Uterus (tissue), 4 donors: ENCODE measurements around the gene MAP2. TPM values are rescaled to one million over a fixed set of nuclear protein-coding genes. Genes with fewer than 3 reads are reported as not detected.

ENCODE experiments used
- DNase-seq, 2 donors: peaks; one replicate each; pipeline ENCODE4 v3.0.0-alpha.2; 2019 to 2020
- H3K27ac ChIP-seq, 2 donors: fragments of 200-600 bp; sonication (generic); 1 replicate in 1 of 2; 2 replicates in 1 of 2; pipeline ENCODE4 v1.5.1; 2016 to 2018
- H3K27me3 ChIP-seq, 2 donors: fragments of 200-600 bp; sonication (generic); one replicate each; pipeline ENCODE4 v1.5.1; 2018 to 2019; ENCODE audit warnings: control low read depth in 1 of 2
- H3K36me3 ChIP-seq, 2 donors: fragments of 200-600 bp; sonication (generic); one replicate each; pipeline ENCODE4 v1.5.1; 2019; ENCODE audit warnings: control low read depth in 1 of 2
- H3K4me1 ChIP-seq, 2 donors: fragments of 200-600 bp; sonication (generic); one replicate each; pipeline ENCODE4 v1.5.1; 2018 to 2019; ENCODE audit warnings: control low read depth in 1 of 2
- H3K4me3 ChIP-seq, 2 donors: fragments of 200-600 bp; sonication (generic); 1 replicate in 1 of 2; 2 replicates in 1 of 2; pipeline ENCODE4 v1.5.1; 2018 to 2019; ENCODE audit warnings: mild to moderate bottlenecking in 1 of 2
- H3K9me3 ChIP-seq, 2 donors: fragments of 200-600 bp; sonication (generic); one replicate each; pipeline ENCODE4 v1.5.1; 2019; ENCODE audit warnings: control low read depth in 1 of 2
- POLR2A ChIP-seq, 2 donors: fragments of 450-650 bp; IDR thresholded peaks; one replicate each; pipeline ENCODE4 v1.6.1; 2016; ENCODE audit warnings: antibody characterized with exemption in 2 of 2, mild to moderate bottlenecking in 1 of 2, moderate library complexity in 1 of 2
- intact Hi-C: fragments of 100-400 bp; cut with DNase I; formaldehyde crosslinking; loops from one replicate; pipeline ENCODE4 v1.15.1; 2023; ENCODE audit warnings: low total_unique reads
- total RNA-seq, 4 donors: library from RNA; depleted of rRNA in 3 of 4; stranded (reverse); fragments of >200 nt in 3 of 4; gene quantifications; one replicate each; pipeline versions ENCODE4 v1.1.0 to v1.2.4, GENCODE V29; 2014 to 2023
- TF ChIP-seq, protein P1 (sequence below), 4 experiments: fragments of 200-600 bp in 2 of 4; fragments of 450-650 bp in 2 of 4; sonication (generic) in 2 of 4; IDR thresholded peaks; one replicate each; pipeline ENCODE4 v1.5.1; 2016 to 2019; ENCODE audit warnings: antibody characterized with exemption in 4 of 4, mild to moderate bottlenecking in 2 of 4, moderate library complexity in 1 of 4
- donor health status: DM: yes; HTN: yes; CAD: no.

Gene MAP2
- total RNA-seq, 4 donors from 2014 or later = 4.7 to 18.7 (median 7.6) TPM

DNA sequence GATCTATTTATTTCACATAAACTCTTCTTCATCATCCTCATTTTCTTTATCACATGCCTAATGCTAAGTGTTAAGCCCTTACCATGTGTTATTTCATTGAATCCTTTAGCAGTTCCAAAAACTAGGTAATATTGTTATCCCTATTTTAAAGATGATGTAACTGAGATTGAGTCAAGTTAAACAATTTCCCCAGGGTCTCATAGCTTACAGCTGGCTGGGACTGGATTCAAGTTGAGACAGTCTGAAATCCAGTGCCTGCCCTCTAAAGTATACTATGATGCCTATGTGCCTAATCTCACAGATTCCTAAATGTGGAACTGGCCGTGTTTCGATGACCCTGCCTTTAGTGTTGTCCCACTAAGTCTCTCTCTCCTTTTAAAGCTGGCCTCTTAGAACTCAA is 108.5 kb downstream of the MAP2 start:
- Histone ChIP-seq H3K9me3 (no peaks in the 10 kb centered on the region), H3K36me3 (no peaks in the 10 kb centered on the region), H3K4me1 (no peaks in the 10 kb centered on the region), H3K4me3 (no peak overlapping the region), H3K27ac (no peak overlapping the region), H3K27me3 (no peaks in the 10 kb centered on the region)
- intact Hi-C loops = no loop called here
- TF ChIP-seq POLR2A (IDR thresholded peaks at IDR 0.05) = no peak
- TF ChIP-seq, protein P1, sequence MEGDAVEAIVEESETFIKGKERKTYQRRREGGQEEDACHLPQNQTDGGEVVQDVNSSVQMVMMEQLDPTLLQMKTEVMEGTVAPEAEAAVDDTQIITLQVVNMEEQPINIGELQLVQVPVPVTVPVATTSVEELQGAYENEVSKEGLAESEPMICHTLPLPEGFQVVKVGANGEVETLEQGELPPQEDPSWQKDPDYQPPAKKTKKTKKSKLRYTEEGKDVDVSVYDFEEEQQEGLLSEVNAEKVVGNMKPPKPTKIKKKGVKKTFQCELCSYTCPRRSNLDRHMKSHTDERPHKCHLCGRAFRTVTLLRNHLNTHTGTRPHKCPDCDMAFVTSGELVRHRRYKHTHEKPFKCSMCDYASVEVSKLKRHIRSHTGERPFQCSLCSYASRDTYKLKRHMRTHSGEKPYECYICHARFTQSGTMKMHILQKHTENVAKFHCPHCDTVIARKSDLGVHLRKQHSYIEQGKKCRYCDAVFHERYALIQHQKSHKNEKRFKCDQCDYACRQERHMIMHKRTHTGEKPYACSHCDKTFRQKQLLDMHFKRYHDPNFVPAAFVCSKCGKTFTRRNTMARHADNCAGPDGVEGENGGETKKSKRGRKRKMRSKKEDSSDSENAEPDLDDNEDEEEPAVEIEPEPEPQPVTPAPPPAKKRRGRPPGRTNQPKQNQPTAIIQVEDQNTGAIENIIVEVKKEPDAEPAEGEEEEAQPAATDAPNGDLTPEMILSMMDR (IDR thresholded peaks at IDR 0.05) = no peak
- no peak for DNase-seq

DNA sequence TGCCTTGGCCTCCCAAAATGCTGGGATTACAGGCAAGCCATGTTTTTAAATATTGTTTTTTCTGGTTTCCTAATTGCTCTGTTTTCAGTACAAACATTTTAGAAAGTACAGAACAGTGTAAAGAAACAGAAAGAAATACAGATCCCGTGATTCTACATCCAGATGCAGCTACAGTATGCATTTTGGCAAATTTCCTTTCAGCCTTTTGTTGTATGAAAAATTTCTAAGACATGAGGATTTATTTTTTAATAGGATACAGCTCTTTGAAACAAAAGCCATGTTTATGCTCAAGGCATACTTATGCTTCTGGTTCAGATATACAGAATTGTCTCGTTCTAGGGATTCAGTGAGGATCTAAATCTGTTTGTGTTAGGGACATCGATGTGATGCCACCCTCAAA is 109.5 kb downstream of the MAP2 start:
- Histone ChIP-seq H3K4me1 (no peaks in the 10 kb centered on the region), H3K4me3 (no peak overlapping the region), H3K27me3 (no peaks in the 10 kb centered on the region), H3K9me3 (no peaks in the 10 kb centered on the region), H3K27ac (no peak overlapping the region), H3K36me3 (no peaks in the 10 kb centered on the region)
- TF ChIP-seq, protein P1 (IDR thresholded peaks at IDR 0.05) = no peak
- no peak for DNase-seq
- intact Hi-C loops = no loop called here

DNA sequence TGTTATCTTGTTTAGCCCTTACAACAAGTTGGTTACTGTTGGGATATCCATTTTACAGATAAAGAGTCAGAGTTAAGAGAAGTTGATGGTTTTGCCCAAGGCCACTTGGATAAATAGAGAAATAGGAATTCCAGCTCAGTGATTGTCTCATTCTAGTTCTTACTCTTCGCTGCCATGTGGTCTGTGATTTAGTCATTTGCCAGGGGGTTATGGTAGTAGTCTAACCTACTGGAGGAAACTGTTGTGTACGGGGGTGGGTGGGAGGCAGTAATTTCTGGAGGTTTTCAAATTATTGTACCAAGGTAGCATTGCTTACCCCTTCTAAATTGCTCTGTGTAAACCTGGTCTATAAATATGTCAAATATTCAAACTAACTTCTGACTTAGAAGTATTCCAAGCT is 110.4 kb downstream of the MAP2 start:
- H3K27me3 ChIP-seq = no peaks in the 10 kb centered on the region
- H3K36me3 ChIP-seq = no peaks in the 10 kb centered on the region
- H3K27ac ChIP-seq = no peak overlapping the region
- no peak for TF ChIP-seq POLR2A (IDR thresholded peaks at IDR 0.05)
- TF ChIP-seq, protein P1 (IDR thresholded peaks at IDR 0.05) = no peak
- no peaks in the 10 kb centered on the region for H3K9me3 ChIP-seq
- DNase-seq = no peak
- no peak overlapping the region for H3K4me3 ChIP-seq
- intact Hi-C loops = no loop called here
- no peaks in the 10 kb centered on the region for H3K4me1 ChIP-seq

DNA sequence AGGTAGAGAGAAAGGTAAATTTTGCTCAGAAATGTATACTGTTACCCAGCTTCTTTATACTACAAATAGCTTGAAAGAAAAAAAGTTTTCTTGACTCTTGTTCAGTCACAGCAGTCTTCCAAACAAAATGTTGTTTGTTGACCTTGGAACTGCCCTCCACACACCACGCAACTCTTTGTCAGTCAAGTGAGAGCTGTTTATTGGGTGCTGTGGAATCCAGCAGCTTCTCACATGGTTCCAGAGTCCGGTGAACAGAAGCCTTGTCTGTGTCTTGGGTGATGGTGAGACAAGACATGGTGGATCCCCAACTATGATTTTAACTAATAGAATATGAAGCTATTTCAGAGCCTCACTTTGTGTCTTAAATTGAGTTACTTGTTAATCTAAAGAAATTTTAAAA is 112.5 kb downstream of the MAP2 start:
- Histone ChIP-seq H3K4me1 (no peaks in the 10 kb centered on the region), H3K27me3 (no peaks in the 10 kb centered on the region), H3K36me3 (no peaks in the 10 kb centered on the region), H3K9me3 (no peaks in the 10 kb centered on the region), H3K4me3 (no peak overlapping the region), H3K27ac (no peak overlapping the region)
- DNase-seq = no peak
- TF ChIP-seq, protein P1 (IDR thresholded peaks at IDR 0.05) = no peak
- intact Hi-C loops = no loop called here

DNA sequence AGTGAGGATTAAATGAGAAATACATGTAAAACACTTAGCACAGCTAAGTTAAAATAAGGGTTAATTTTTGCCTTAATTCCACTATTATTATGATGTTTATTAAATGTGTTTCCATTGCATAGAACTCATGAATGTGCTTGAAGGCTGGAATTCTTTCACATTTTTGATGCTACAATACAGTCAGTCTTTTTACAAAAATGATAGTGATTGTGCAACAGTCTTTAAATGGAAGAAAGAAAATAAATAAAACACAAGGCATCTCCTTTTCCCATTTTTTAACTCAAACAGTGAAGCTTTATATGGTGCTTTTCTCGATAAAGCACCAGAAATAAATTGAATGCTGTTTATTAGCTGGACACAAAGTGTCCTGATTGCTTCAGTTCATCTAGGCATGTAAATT is 123.9 kb downstream of the MAP2 start:
- Histone ChIP-seq H3K27me3 (no peaks in the 10 kb centered on the region), H3K27ac (no peak overlapping the region)
- no peak for DNase-seq

More for the DNA sequence above, 123.9 kb downstream of the MAP2 start:
- no peaks in the 10 kb centered on the region for H3K4me1 ChIP-seq
- no peak for TF ChIP-seq POLR2A (IDR thresholded peaks at IDR 0.05)
- TF ChIP-seq, protein P1 (IDR thresholded peaks at IDR 0.05) = no peak
- H3K9me3 ChIP-seq = no peaks in the 10 kb centered on the region
- H3K36me3 ChIP-seq = no peaks in the 10 kb centered on the region
- intact Hi-C loops = no loop called here
- H3K4me3 ChIP-seq = no peak overlapping the region
